GM08714 (cell line): ENCODE data around the gene TNFSF12.
"Not testable (repeated sequence)": the region's sequence is repeated elsewhere in the genome, so short reads cannot be mapped to it uniquely, and the experiment has no call there.

Experiments
- H3K4me3 ChIP-seq: fragments of 200-500 bp; sonication (Bioruptor generic); 2 replicates; pipeline ENCODE4 v1.5.1; 2014; ENCODE audit warnings: mild to moderate bottlenecking, low read length, inconsistent platforms
- ZNF274 ChIP-seq: IDR thresholded peaks from 2 replicates; pipeline ENCODE4 v1.6.1; 2012; ENCODE audit warnings: mild to moderate bottlenecking, low read depth, low read length

The TNFSF12 gene

GRCh38 chr17:7582396-7583252, 33.8 kb downstream of the TNFSF12 start:
- no peak for TF ChIP-seq ZNF274
- H3K4me3 ChIP-seq: peak overlapping the region; percentile 92; the same call in 1 of the 2 replicates

- peak within 1 kb of the TSS; percentile 92 for H3K4me3 ChIP-seq
- no peak for TF ChIP-seq ZNF274
These were observed 34.6 kb downstream of the TNFSF12 start, which contains the start of gene MPDU1 for GRCh38 chr17:7583253-7584109. MPDU1 (plus strand) TSS chr17:7583852; CDS start chr17:7583863, 11 bp downstream.

- H3K4me3 ChIP-seq: no peak overlapping the region
These were observed 38.0 kb downstream of the TNFSF12 start for GRCh38 chr17:7586673-7587419.

GRCh38 chr17:7587420-7588151, 38.7 kb downstream of the TNFSF12 start:
- no peak overlapping the region for H3K4me3 ChIP-seq
- TF ChIP-seq ZNF274: no peak

More at GRCh38 chr17:7586673-7587419, 38.0 kb downstream of the TNFSF12 start:
- TF ChIP-seq ZNF274: no peak

GRCh38 chr17:7588553-7589203, 39.8 kb downstream of the TNFSF12 start:
- no peak overlapping the region for H3K4me3 ChIP-seq
- TF ChIP-seq ZNF274: no peak

- no peak for TF ChIP-seq ZNF274
- H3K4me3 ChIP-seq: no peak overlapping the region
These were observed 40.5 kb downstream of the TNFSF12 start for GRCh38 chr17:7589204-7589868.

- TF ChIP-seq ZNF274: no peak
- H3K4me3 ChIP-seq: no peak within 1 kb of the TSS
These were observed 41.2 kb downstream of the TNFSF12 start, which contains the start of gene SOX15 for GRCh38 chr17:7589891-7590691. SOX15 (minus strand) TSS chr17:7590094; CDS start chr17:7589676, 418 bp downstream.

- no peak overlapping the region for H3K4me3 ChIP-seq
- TF ChIP-seq ZNF274: no peak
These were observed 41.9 kb downstream of the TNFSF12 start for GRCh38 chr17:7590743-7591142.

GRCh38 chr17:7591596-7591995, 42.7 kb downstream of the TNFSF12 start:
- no peak for TF ChIP-seq ZNF274
- H3K4me3 ChIP-seq: no peak overlapping the region

GRCh38 chr17:7592422-7593021, 43.7 kb downstream of the TNFSF12 start:
- TF ChIP-seq ZNF274: no peak

GRCh38 chr17:7593296-7593695, 44.4 kb downstream of the TNFSF12 start:
- TF ChIP-seq ZNF274: no peak
- no peak overlapping the region for H3K4me3 ChIP-seq

More at GRCh38 chr17:7592422-7593021, 43.7 kb downstream of the TNFSF12 start:
- H3K4me3 ChIP-seq: no peak overlapping the region

- not testable (repeated sequence) for H3K4me3 ChIP-seq
These were observed 48.7 kb downstream of the TNFSF12 start for GRCh38 chr17:7597561-7597960.
